GM18867 (cell line): ENCODE measurements around the gene AGO3.
A peak's percentile ranks its signal among the peaks of the same experiment; 100 is the strongest.
"Not testable (repeated sequence)": the region's sequence is repeated elsewhere in the genome, so short reads cannot be mapped to it uniquely, and the experiment has no call there.

ENCODE experiments used
- ATAC-seq: cut with Tn5 transposase; IDR thresholded peaks from one replicate; pipeline ENCODE4 v1.9.1; 2021; ENCODE audit warnings: mild to moderate bottlenecking, moderate library complexity; ENCODE audit not compliant: unreplicated experiment

AGO3 gene

GRCh38 chr1:36006941-36007500, 76.1 kb downstream of the AGO3 start:
- no peak for ATAC-seq

- ATAC-seq: no peak
These were observed 76.8 kb downstream of the AGO3 start for GRCh38 chr1:36007741-36008140.

DNA sequence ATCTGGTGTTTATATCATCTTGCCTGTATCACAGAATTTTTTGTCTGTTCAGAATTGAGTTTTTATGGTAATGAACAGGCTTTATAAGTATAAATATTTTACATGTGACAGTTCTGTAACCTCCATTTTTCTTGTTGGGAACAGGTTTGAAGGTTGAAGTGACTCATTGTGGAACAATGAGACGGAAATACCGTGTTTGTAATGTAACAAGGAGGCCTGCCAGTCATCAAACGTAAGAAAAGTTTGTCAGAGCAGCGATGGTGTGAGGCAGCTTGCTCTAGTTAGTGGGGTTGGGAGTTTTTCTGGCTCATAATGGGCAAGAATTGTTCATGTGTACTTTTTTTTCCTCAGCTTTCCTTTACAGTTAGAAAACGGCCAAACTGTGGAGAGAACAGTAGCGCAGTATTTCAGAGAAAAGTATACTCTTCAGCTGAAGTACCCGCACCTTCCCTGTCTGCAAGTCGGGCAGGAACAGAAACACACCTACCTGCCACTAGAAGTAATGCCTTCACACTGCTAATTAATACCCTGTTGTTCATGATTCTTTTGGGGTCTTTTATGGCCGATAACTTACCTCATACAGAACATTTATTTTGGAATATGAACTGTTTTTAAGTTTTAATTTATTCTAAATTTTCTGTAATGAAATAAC, 77.8 kb downstream of the AGO3 start:
- no peak for ATAC-seq

GRCh38 chr1:36014722-36015220, 83.9 kb downstream of the AGO3 start:
- ATAC-seq: no peak

GRCh38 chr1:36016686-36017085, 85.8 kb downstream of the AGO3 start:
- ATAC-seq: no peak

GRCh38 chr1:36023098-36023769, 92.3 kb downstream of the AGO3 start:
- ATAC-seq: peak; percentile 81

DNA sequence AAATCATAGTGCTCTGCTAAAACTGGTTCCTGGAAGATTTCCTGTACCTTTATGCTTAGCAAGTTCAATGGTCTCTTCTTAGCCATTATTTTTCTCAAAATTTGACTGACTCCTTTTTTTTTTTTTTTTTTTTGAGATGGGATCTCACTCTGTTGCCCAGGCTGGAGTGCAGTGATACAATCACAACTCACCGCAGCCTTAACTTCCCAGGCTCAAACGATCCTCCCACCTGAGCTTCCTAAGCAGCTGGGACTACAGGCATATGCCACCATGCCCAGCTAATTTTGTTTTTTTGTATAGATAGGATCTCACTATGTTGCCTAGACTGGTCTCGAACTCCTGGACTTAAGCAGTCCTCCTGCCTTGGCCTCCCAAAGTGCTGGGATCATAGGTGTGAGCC, 93.1 kb downstream of the AGO3 start:
- ATAC-seq: not testable (repeated sequence)

DNA sequence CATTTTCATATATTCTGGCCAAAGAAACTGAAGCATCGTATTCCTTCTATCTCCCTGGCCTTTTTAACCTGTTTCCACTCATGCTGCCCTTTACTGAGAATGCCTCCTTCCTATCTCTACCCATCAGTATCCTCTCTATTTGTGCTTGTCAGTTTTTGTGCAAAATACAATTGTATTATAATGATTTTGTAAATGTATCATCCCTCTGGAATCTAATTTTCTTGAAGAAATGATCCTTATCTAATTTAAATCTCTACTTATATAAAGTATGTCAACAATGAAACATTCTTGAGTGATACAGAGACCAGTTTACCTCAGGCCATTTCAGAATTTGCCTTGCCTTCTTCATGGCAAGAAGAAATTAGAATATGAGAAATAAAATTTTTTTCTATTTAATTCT, 93.9 kb downstream of the AGO3 start:
- no peak for ATAC-seq

DNA sequence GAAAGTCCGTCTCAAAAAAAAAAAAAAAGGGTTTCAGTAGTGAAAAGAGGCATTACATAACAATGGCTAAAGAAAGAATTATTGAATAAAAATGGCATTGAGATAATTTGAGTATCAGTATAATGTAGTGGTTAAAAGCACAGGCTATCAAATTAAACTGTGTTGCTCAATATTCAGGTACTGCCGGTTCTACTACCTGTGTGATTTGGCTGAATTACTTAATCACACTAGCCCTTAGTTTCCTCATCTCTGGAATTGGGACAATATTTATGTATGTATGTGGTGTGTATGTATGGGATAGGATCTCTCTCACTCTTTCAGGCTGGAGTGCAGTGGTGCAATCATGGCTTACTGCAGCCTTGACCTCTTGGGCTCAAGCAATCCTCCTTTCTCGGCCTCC, 96.9 kb downstream of the AGO3 start:
- ATAC-seq: no peak

DNA sequence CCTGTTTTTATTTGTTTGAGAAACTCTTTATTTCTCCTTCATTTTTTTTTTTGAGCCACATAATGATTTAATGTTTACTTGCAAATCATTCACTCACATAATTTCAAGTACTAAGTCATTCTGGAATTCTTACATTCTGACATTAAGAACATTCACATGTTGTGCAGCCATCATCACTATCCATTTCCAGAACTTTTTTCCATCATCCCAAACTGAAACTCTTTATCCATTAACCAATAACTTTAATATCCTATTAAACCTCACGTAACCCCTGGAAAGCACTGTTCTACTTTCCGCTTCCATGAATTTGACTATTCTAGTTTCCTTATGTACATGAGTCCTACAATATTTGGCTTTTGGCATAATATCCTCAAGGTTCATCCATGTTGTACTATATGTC, 100.5 kb downstream of the AGO3 start:
- ATAC-seq: no peak

DNA sequence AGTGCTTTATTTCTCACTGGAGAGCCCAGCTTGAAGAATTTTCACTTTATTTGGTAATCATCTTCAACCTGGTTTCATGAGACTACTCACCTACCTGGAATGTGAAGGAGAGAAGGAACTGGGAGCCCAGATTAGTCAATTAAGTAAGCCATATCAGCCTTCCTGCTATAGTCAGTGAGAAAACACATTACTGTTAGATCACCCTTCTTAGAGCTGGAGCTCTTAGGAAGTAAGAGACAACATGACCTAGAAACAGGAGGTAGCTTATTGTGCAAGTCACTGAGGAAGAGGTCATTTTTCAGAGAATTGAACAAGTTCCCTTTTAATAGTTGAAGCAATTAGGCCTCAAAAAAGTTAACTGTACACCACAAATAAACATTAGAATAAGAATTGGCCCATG, 103.8 kb downstream of the AGO3 start:
- ATAC-seq: no peak

GRCh38 chr1:36035154-36035553, 104.2 kb downstream of the AGO3 start:
- ATAC-seq: no peak

- ATAC-seq: no peak
These were observed 109.3 kb downstream of the AGO3 start for GRCh38 chr1:36040238-36040637.

- ATAC-seq: no peak
These were observed 120.9 kb downstream of the AGO3 start for GRCh38 chr1:36051821-36052220.

- no peak for ATAC-seq
These were observed 123.1 kb downstream of the AGO3 start for GRCh38 chr1:36053978-36054377.

DNA sequence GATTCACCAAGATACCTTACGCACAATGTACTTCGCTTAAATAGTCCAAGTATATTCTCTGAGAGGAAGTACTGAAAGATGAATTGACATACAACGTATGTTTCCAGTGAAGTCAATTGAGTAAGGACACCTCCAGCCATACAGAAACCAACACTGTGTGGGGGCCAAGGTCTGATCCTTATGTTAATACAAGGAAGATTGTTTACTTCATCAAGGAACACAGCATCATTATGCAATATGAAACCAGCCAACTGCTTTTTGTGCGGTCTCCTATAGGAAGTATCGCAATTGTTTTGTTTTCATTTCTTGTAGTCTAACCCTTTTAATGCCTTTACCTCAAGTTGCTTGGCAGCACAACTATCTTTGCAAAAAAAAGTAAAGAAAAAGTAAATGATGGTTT, 124.8 kb downstream of the AGO3 start:
- no peak for ATAC-seq

GRCh38 chr1:36062315-36062714, 131.4 kb downstream of the AGO3 start:
- no peak for ATAC-seq

- ATAC-seq: no peak
These were observed 137.0 kb downstream of the AGO3 start for GRCh38 chr1:36067871-36068270.

- no peak for ATAC-seq
These were observed 138.0 kb downstream of the AGO3 start for GRCh38 chr1:36068866-36069265.

- no peak for ATAC-seq
These were observed 139.4 kb downstream of the AGO3 start for GRCh38 chr1:36070349-36070748.

DNA sequence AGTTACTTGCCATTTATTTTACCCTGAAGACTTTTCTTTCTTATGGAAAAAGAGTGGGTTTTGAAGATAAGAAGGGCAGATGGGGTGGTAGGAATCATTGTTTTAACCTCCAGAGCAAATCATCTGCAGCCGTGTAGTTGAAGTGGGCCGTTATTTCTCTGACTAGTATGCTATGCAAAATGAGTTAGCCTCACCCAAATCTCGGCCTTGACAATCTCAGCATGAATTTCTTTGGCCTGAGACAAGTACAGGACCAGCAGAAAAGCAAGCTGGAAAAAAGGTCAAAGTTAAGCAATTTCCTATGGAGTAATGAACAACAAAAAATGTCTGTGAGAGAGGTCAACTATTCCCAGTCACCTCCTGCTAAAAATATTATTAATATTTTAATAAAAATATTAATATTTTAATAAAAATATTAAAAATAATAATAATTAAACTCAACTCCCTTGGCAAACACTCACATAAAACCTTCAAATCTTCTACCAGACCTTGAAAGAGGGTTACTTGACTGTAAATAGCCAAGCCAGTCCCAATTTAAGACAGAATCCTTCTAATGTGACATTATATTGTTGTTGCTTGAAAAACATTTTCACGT, 146.2 kb downstream of the AGO3 start:
- no peak for ATAC-seq

DNA sequence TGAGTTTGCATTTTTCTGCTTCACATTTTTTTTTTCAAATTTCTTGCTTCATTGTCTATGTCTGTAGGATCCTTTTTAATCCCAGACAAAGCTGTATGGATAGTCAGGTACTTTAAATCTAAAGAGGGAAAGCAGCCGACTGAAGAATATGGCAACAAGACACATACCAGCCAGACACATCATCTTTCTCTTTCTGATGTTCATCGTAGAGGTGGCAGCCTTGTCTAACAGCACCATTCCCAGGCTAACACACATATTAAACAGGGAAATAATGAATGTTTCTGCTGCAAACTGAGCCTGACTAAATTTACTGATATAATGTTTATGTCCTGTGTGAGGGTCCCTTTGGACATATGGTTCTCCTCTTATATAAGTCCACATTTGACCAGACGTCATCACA, 149.3 kb downstream of the AGO3 start:
- ATAC-seq: no peak
